ENCODE data around the gene PNPLA8. TPM values are rescaled to one million over a fixed set of nuclear protein-coding genes. Genes with fewer than 3 reads are reported as not detected.

PNPLA8 gene
- total RNA-seq, 2 experiments from 2014 or later: 23.0 to 26.4 TPM

- CTCF ChIA-PET (ENCODE audit: unreplicated experiment): no interaction called here
- POLR2A ChIA-PET: interaction anchor here (1.1 kb wide), 1 partner anchor 40 kb away, joined by 3 read pairs; no protein-coding TSS in a partner anchor
- no TSS peak for BruUV-seq (replicated peaks)
Observed at GRCh38 chr7:108430664-108431063, 95.3 kb downstream of the PNPLA8 start.

GRCh38 chr7:108427766-108428165 lies 98.2 kb downstream of the PNPLA8 start:
- Histone ChIP-seq H3K27ac (ENCODE audit: low read depth, low read length, poor library complexity, severe bottlenecking) (no peak overlapping the region), H2AFZ (ENCODE audit: low read length) (no peak overlapping the region), H3K4me1 (ENCODE audit: insufficient read depth, low read length, poor library complexity, severe bottlenecking) (no peaks in the 10 kb centered on the region), H3K9me3 (ENCODE audit: low read length) (no peaks in the 10 kb centered on the region), H3K9me2 (ENCODE audit: insufficient read depth, low read length) (no peaks in the 10 kb centered on the region), H4K20me1 (ENCODE audit: insufficient read depth, low read length) (no peaks in the 10 kb centered on the region), H3K36me3 (ENCODE audit: insufficient read depth, low read length) (no peaks in the 10 kb centered on the region), H3K4me3 (ENCODE audit: low read depth, low read length, poor library complexity, severe bottlenecking) (no peak overlapping the region), H3K79me2 (ENCODE audit: insufficient read depth, low read depth, low read length) (no peaks in the 10 kb centered on the region), H3K4me2 (ENCODE audit: low read length) (no peak overlapping the region)
- TF ChIP-seq EZH2phosphoT487 (IDR thresholded peaks at IDR 0.05; ENCODE audit: borderline replicate concordance, low read depth, low read length) (no peak), CTCF (conservative IDR thresholded peaks at IDR 0.05; ENCODE audit: low read length) (no peak)
- CTCF ChIA-PET (ENCODE audit: unreplicated experiment): no interaction called here
- POLR2A ChIA-PET: no interaction called here
- no peak for DNase-seq (ENCODE audit: low spot score)
- no TSS peak for BruUV-seq (replicated peaks)
- intact Hi-C loops (cut with micrococcal nuclease; ENCODE audit: unreplicated experiment): no loop called here

More at GRCh38 chr7:108430664-108431063, 95.3 kb downstream of the PNPLA8 start:
- H3K9me3 ChIP-seq (ENCODE audit: low read length): no peaks in the 10 kb centered on the region
- no peaks in the 10 kb centered on the region for H4K20me1 ChIP-seq (ENCODE audit: insufficient read depth, low read length)
- no peaks in the 10 kb centered on the region for H3K79me2 ChIP-seq (ENCODE audit: insufficient read depth, low read depth, low read length)
- H3K27ac ChIP-seq (ENCODE audit: low read depth, low read length, poor library complexity, severe bottlenecking): no peak overlapping the region
- H2AFZ ChIP-seq (ENCODE audit: low read length): no peak overlapping the region
- no peaks in the 10 kb centered on the region for H3K4me1 ChIP-seq (ENCODE audit: insufficient read depth, low read length, poor library complexity, severe bottlenecking)
- TF ChIP-seq EZH2phosphoT487 (IDR thresholded peaks at IDR 0.05; ENCODE audit: borderline replicate concordance, low read depth, low read length) (no peak), CTCF (conservative IDR thresholded peaks at IDR 0.05; ENCODE audit: low read length) (no peak)
- no peaks in the 10 kb centered on the region for H3K9me2 ChIP-seq (ENCODE audit: insufficient read depth, low read length)
- no peak overlapping the region for H3K4me2 ChIP-seq (ENCODE audit: low read length)
- intact Hi-C loops (cut with micrococcal nuclease; ENCODE audit: unreplicated experiment): no loop called here
- no peaks in the 10 kb centered on the region for H3K36me3 ChIP-seq (ENCODE audit: insufficient read depth, low read length)
- no peak for DNase-seq (ENCODE audit: low spot score)
- H3K4me3 ChIP-seq (ENCODE audit: low read depth, low read length, poor library complexity, severe bottlenecking): no peak overlapping the region

GRCh38 chr7:108425714-108426275 lies 100.1 kb downstream of the PNPLA8 start:
- no peak overlapping the region for H3K4me2 ChIP-seq (ENCODE audit: low read length)
- H3K4me3 ChIP-seq (ENCODE audit: low read depth, low read length, poor library complexity, severe bottlenecking): no peak overlapping the region
- H3K27ac ChIP-seq (ENCODE audit: low read depth, low read length, poor library complexity, severe bottlenecking): no peak overlapping the region
- H3K79me2 ChIP-seq (ENCODE audit: insufficient read depth, low read depth, low read length): no peaks in the 10 kb centered on the region
- no peaks in the 10 kb centered on the region for H3K36me3 ChIP-seq (ENCODE audit: insufficient read depth, low read length)
- intact Hi-C loops (cut with micrococcal nuclease; ENCODE audit: unreplicated experiment): no loop called here
- no peak for DNase-seq (ENCODE audit: low spot score)
- H3K4me1 ChIP-seq (ENCODE audit: insufficient read depth, low read length, poor library complexity, severe bottlenecking): no peaks in the 10 kb centered on the region
- no peaks in the 10 kb centered on the region for H3K9me3 ChIP-seq (ENCODE audit: low read length)
- H4K20me1 ChIP-seq (ENCODE audit: insufficient read depth, low read length): no peaks in the 10 kb centered on the region
- no peaks in the 10 kb centered on the region for H3K9me2 ChIP-seq (ENCODE audit: insufficient read depth, low read length)
- CTCF ChIA-PET (ENCODE audit: unreplicated experiment): no interaction called here
- BruUV-seq (replicated peaks): no TSS peak
- POLR2A ChIA-PET: interaction anchor here (0.5 kb wide), 1 partner anchor 584 kb away, joined by 4 read pairs; no protein-coding TSS in a partner anchor
- TF ChIP-seq EZH2phosphoT487 (IDR thresholded peaks at IDR 0.05; ENCODE audit: borderline replicate concordance, low read depth, low read length) (no peak), CTCF (conservative IDR thresholded peaks at IDR 0.05; ENCODE audit: low read length) (no peak)
- no peak overlapping the region for H2AFZ ChIP-seq (ENCODE audit: low read length)
